Jurkat, Clone E6-1 (cell line): ENCODE data around the gene KRT15.
"Not testable (repeated sequence)": the region's sequence is repeated elsewhere in the genome, so short reads cannot be mapped to it uniquely, and the experiment has no call there.

Source experiments
- DNase-seq: peaks from one replicate; pipeline ENCODE4 v3.0.0-alpha.2; 2011; ENCODE audit warnings: low read depth, low spot score
- H3K4me3 ChIP-seq: 2 replicates; pipeline ENCODE4 v1.5.1; 2011; ENCODE audit warnings: mild to moderate bottlenecking, low read length, control low read depth, moderate library complexity

The KRT15 gene

GRCh38 chr17:41545829-41546410 is 27.2 kb upstream of the KRT15 start:
- H3K4me3 ChIP-seq, result no peak overlapping the region
- no peak for DNase-seq

DNA sequence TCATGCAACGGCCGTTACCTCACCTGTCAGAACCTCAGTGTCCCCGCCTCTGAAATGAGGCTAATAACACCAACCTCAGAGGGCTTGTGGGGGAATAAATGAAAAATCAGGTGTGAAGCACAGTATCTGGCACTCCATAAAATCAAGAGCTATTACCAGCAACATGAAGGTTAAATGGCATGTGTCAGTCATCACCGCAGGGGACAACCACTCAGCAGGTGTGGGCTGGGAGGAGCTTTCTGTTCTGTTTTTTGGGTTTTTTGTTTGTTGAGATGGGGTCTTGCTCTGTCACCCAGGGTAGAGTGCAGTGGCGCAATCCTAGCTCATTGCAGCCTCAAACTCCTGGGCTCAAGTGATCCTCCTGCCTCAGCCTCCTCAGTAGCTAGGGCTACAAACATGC is 26.2 kb upstream of the KRT15 start:
- H3K4me3 ChIP-seq, result no peak overlapping the region
- DNase-seq, result no peak

GRCh38 chr17:41544491-41544892 is 25.8 kb upstream of the KRT15 start:
- H3K4me3 ChIP-seq, result no peak overlapping the region
- no peak for DNase-seq

DNA sequence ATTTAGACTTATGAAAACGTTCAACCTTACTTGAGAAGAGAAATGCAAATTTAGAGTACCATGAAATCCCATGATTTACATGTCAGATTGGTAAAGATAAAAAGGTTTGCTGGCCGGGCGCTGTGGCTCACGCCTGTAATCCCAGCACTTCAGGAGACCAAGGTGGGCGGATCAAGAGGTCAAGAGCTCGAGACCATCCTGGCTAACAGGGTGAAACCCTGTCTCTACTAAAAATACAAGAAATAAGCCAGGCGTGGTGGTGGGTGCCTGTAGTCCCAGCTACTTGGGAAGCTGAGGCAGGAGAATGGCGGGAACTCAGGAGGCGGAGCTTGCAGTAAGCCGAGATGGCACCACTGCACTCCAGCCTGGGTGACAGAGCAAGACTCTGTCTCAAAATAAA is 24.1 kb upstream of the KRT15 start:
- DNase-seq, H3K4me3 ChIP-seq: not testable (repeated sequence)

DNA sequence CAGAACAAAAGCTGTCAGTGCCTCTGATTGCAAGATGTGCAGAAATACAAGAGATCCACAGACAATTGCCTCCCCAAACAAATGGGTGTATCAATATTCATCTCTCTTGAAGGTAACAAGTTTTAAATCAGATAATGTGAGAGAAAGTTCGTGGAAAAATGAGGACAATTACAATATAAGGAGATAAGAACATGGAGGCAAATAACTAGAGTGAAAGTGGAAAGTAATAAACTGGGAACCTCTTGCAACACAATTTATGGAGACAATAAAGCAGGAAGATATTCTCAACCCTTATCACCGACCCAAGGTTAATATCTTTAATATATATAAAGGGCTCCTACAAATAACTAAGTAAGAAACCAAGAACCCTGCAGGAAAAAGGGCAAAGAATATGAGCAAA is 23.7 kb upstream of the KRT15 start:
- no peak overlapping the region for H3K4me3 ChIP-seq
- no peak for DNase-seq

GRCh38 chr17:41540921-41541625 is 22.4 kb upstream of the KRT15 start:
- no peak for DNase-seq
- no peak overlapping the region for H3K4me3 ChIP-seq

DNA sequence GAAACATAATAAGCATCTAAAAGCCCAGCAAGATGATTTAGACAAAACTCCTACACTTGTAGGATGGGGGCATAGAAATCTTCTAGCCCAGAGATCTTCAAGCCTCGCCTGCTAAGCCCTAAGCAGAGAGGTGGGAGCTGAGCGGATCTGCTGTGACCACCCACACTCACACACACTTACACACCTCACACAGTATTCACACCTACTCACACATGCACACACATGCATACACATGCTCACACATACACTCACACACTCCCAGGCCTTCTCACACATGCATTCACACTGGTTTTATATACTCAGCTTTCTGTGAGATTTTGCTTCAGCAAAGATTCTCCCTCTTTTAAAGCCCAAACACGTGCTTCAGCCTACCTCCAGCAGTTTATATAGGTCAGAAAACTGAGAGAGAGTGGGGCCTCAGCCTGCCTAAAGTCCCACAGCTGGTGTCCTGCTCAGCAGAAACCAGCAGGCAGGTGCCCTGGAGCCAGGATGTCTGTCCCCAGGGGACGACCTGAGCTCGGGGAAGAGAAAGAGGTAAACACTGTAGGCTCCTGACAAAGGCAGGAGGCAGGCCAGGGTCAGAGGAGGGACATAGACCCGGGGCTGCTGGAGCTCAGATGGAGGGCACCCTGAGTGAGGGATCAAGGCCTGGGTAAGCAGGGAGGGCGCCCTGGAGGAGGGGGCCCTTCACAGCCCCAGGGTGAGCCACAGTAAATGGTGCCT is 21.4 kb upstream of the KRT15 start:
- DNase-seq, result no peak
- H3K4me3 ChIP-seq, result no peak overlapping the region

GRCh38 chr17:41539071-41539492 is 20.4 kb upstream of the KRT15 start:
- no peak for DNase-seq

GRCh38 chr17:41538565-41538991 is 19.9 kb upstream of the KRT15 start:
- no peak for DNase-seq

More at GRCh38 chr17:41539071-41539492, 20.4 kb upstream of the KRT15 start:
- H3K4me3 ChIP-seq, result no peak overlapping the region

GRCh38 chr17:41537990-41538389 is 19.3 kb upstream of the KRT15 start:
- no peak for DNase-seq

More at GRCh38 chr17:41538565-41538991, 19.9 kb upstream of the KRT15 start:
- no peak overlapping the region for H3K4me3 ChIP-seq

GRCh38 chr17:41537614-41537954 is 18.9 kb upstream of the KRT15 start:
- DNase-seq, result no peak
- no peak overlapping the region for H3K4me3 ChIP-seq

More at GRCh38 chr17:41537990-41538389, 19.3 kb upstream of the KRT15 start:
- no peak overlapping the region for H3K4me3 ChIP-seq

DNA sequence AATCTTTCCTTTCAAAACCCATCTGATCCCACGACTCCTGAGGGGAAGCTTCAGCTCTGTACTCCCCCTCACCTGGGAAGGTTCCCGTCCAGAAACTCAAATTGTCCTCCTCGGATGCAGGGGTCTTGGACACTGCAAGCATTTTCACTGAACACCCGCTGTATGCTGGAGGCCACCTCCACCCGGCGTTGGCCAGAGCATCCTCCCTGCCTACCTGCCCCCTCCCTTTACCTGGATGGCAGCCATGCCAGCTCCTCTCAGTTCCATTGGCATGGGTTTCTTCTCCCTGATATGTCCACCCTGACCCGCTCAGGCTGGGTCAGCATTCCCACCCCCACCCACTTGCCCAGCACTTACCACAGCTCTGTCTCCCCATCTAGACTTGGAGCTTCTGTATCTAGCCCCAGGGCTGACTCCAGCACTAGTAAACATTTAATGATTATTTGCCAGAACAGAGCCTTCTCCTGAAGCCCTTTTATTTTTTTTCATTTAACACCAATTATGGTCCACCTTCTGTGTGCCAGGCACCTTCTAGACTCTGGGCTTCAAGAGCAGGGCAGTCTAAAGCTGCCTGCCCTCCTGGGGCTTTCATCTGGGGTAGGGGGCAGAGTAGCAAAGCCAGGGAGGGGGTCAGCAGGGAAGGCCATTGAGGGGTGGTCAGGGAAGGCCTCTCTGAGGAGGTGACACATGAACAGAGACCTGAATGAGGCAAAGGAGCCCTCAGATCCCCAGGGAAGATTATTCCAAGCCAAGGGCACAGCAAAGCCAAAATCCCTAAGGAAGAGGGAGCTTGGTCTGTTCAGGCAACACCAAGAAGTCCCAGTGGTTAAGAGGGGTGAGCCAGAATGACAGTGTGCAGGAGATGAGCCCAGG is 18.3 kb upstream of the KRT15 start:
- no peak overlapping the region for H3K4me3 ChIP-seq
- no peak for DNase-seq

DNA sequence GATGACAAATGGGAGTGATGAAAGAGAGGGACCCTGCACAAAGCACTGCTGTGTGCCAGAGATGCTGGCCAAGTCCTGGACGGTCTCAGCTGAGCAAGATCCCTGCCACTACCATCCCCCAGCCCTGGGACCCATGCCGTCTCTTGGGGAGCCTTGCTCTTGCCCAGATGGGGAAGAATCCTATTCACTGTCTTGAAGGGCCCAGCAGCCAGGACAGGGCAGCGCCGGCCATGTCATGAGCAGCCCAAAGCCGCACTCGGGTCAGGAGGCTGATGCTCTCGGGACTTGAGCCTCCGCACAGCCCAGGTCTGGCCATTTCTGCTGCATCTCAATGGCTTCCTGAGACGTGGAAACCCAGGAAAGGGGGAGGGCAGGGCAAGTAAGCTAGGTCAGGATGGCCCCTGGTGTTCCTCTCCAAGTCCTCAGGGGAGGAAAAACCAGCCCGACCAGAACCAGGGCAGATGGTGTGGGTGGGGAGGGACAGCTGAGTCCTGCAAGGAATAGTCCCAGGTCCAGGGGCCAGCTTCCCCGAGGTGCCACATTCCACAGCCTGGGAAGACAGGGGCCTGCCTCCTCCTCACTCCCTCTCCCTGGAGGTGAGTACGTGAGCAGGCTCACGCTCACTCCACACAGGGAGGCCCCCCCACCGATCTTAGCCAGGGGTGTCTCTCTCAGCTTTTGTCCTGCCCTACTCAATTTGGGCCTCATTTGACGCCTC is 17.2 kb upstream of the KRT15 start:
- no peak for DNase-seq
- no peak overlapping the region for H3K4me3 ChIP-seq

GRCh38 chr17:41534899-41535546 is 16.3 kb upstream of the KRT15 start:
- no peak overlapping the region for H3K4me3 ChIP-seq
- no peak for DNase-seq

DNA sequence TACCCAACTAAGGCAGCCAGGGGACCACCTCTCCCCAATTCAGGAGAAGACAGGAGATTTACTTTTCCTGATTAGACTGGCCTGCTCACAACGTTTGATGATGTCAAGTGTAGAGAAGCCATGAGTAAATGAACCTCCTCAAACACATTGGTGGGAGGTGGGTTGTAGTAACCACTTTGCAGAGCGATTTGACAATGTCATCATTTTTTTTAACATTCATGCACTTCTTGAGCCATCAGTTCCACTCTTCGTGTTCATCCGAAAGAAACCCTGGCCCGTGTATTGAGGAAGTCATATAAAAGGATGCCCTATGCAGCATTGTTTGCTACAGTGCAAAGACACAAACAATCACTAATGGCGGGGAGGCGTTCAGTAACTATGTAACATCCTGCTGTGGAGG is 14.9 kb upstream of the KRT15 start:
- DNase-seq, result no peak
- H3K4me3 ChIP-seq, result no peak overlapping the region

- H3K4me3 ChIP-seq, result no peak overlapping the region
- no peak for DNase-seq
Observed at GRCh38 chr17:41532947-41533570, 14.4 kb upstream of the KRT15 start.

DNA sequence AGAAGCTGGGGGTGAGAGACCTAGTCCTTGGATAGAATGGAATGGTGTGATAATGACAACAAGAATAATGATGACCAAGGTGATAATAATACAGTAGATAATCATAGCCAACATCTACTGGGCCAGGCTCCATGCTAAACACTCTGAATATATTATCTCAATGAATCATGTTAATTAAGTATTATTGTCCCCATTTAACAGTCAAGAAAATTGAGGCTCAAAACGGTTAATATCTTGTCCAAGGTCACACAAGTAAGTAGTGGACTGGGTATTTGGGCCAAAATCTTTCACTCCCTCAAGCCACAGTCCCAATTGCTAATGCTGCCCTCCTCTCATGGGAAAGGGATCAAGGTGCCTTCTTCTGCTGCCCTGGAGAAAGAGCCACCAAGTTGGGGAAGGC is 13.3 kb upstream of the KRT15 start:
- DNase-seq, result no peak
- H3K4me3 ChIP-seq, result no peak overlapping the region
